ENCODE data around the gene BCL11A. TPM values are rescaled to one million over a fixed set of nuclear protein-coding genes. Genes with fewer than 3 reads are reported as not detected.

BCL11A gene
- total RNA-seq, 1 donor from 2014 or later = 27.1 TPM

DNA sequence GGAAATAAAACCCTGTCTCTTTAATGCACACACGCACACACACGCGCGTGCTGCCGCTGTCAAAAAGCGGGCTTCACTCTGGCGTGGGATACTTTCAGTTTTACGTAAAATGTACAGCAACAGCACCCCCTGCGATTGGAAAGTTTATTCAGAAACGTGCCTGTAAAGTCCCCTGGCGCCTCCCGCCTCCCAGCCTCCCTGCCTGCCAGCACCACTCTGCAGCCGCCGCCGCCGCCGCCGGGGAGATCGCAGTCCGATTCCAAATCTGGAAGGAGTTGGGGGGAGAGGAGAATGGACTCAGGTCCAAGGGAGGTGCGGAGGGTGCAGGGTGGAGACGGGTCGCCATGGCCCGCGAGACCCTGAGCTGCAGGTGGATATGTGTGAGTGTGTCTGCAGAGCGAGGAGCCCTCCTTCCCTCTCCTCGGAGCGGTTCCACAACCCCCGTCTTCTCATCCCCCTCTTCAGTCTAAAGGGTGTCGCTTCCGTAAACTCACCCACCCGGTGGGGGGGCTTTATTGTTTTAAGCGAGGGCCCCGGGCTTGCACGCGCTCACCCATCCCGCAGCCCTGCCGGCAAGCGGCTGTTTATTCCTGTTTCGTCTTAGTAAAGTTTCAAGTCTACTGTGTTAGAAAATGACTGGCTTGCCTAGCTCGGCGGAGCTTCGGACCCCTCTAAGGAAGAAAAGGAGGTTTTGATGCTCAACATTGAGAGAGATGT, 1.8 kb upstream of the BCL11A start:
- H3K27me3 ChIP-seq (ENCODE audit: low read depth) = peaks cover 95% of the 10 kb centered on the region
- intact Hi-C loops (cut with micrococcal nuclease) = no loop called here
- no peaks in the 10 kb centered on the region for H3K36me3 ChIP-seq
- DNase-seq = peak; percentile 28
- peaks cover 66% of the 10 kb centered on the region for H3K4me1 ChIP-seq
- no peaks in the 10 kb centered on the region for H3K9me3 ChIP-seq (replicated peaks)
- peak overlapping the region; percentile 87 for H3K27ac ChIP-seq (replicated peaks)
- TF ChIP-seq, protein P1, sequence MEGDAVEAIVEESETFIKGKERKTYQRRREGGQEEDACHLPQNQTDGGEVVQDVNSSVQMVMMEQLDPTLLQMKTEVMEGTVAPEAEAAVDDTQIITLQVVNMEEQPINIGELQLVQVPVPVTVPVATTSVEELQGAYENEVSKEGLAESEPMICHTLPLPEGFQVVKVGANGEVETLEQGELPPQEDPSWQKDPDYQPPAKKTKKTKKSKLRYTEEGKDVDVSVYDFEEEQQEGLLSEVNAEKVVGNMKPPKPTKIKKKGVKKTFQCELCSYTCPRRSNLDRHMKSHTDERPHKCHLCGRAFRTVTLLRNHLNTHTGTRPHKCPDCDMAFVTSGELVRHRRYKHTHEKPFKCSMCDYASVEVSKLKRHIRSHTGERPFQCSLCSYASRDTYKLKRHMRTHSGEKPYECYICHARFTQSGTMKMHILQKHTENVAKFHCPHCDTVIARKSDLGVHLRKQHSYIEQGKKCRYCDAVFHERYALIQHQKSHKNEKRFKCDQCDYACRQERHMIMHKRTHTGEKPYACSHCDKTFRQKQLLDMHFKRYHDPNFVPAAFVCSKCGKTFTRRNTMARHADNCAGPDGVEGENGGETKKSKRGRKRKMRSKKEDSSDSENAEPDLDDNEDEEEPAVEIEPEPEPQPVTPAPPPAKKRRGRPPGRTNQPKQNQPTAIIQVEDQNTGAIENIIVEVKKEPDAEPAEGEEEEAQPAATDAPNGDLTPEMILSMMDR (IDR thresholded peaks at IDR 0.05; ENCODE audit: borderline replicate concordance) = peak; percentile 25
- H3K4me3 ChIP-seq = peak overlapping the region; percentile 73

DNA sequence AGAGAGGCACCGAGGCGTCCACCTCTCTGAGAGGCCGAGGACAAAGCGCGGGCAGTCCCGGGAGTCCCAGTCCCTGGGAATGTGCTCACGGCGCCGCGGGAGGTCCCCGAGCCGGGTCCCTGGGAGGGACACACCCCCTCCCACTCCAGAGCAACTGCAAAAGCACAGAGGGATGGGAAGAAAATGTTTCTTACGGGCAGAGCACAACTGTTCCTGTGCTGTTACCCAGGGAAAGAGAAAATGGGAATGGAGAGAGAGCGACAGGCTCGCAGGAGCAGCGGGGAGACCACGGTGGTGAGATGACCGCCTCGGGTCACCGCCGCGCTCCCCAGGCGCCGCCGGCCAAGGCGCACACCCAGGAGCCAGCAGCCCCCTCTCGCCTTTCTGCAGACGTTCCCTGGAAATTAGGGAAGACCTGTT, 1.2 kb upstream of the BCL11A start:
- no peak for DNase-seq
- H3K36me3 ChIP-seq = no peaks in the 10 kb centered on the region
- peak overlapping the region; percentile 87 for H3K27ac ChIP-seq (replicated peaks)
- H3K4me1 ChIP-seq = peaks cover 72% of the 10 kb centered on the region
- peak overlapping the region; percentile 73 for H3K4me3 ChIP-seq
- H3K27me3 ChIP-seq (ENCODE audit: low read depth) = peaks cover 96% of the 10 kb centered on the region
- no peaks in the 10 kb centered on the region for H3K9me3 ChIP-seq (replicated peaks)
- intact Hi-C loops (cut with micrococcal nuclease) = loop anchor here (5.0 kb wide), 1 partner anchor 217 kb away; no protein-coding TSS in a partner anchor
- TF ChIP-seq, protein P1 (IDR thresholded peaks at IDR 0.05; ENCODE audit: borderline replicate concordance) = no peak

DNA sequence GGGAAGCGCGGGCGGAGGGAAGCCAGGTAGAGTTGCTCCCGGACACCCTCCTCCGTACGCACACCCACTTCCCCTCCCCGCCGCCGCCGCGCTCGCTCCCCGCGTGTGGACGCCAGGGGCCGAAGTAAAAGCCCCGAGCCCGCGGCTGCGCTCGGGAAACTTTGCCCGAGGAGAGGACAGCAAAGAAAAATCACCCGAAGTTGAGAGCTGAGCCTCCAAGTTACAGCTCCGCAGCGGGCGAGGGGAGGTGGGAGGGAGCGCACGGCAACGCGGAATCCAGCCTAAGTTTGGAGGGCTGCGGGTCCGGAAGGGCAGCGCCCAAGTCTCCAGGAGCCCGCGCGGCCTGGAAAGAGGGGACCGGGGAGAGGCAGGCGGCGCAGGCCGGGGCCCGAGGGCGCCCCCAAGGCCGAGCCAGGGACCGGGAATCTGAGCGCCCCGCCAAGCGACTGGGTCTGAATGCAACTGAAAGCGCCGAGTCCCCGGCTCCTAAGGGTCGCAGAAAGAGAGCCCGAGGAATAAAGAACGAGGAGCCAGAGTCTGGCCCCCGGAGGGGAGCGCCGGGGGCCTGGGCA, 706 bp upstream of the BCL11A start:
- Histone ChIP-seq H3K9me3 (replicated peaks) (no peaks in the 10 kb centered on the region), H3K4me3 (peak overlapping the region; percentile 73), H3K4me1 (peaks cover 76% of the 10 kb centered on the region), H3K27me3 (ENCODE audit: low read depth) (peaks cover 99% of the 10 kb centered on the region), H3K36me3 (no peaks in the 10 kb centered on the region), H3K27ac (replicated peaks) (peak overlapping the region; percentile 87)
- peak; percentile 33 for DNase-seq
- intact Hi-C loops (cut with micrococcal nuclease) = loop anchor here (5.0 kb wide), 1 partner anchor 217 kb away; no protein-coding TSS in a partner anchor
- TF ChIP-seq, protein P1 (IDR thresholded peaks at IDR 0.05; ENCODE audit: borderline replicate concordance) = no peak

DNA sequence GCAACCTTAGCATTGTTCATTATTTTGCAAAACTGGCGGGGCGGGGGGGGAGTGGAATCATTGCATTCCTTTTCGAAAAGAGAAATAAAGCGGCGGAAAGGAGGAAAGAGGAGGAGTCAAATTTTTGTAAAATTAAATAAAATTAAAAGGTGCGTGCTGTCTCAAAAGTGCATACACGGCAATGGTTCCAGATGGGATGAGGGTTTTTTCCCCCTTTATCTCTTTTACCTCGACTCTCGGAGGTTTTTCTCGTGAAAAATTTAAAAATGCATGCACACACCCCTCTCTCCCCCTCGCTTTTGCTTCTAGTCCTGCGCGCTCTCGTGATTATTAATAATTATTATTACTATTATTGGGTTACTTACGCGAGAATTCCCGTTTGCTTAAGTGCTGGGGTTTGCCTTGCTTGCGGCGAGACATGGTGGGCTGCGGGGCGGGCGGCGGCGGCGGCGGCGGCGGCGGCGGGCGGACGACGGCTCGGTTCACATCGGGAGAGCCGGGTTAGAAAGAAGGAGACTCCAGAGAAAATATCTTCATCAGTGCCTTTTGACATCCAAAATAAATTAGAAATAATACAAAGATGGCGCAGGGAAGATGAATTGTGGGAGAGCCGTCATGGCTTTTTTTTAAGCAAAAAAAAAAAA, 481 bp downstream of the BCL11A start:
- intact Hi-C loops (cut with micrococcal nuclease) = loop anchor here (5.0 kb wide), 1 partner anchor 216 kb away; no protein-coding TSS in a partner anchor
- peaks cover 80% of the 10 kb centered on the region for H3K4me1 ChIP-seq
- peak overlapping the region; percentile 87 for H3K27ac ChIP-seq (replicated peaks)
- H3K9me3 ChIP-seq (replicated peaks) = no peaks in the 10 kb centered on the region
- H3K27me3 ChIP-seq (ENCODE audit: low read depth) = peaks cover 99% of the 10 kb centered on the region
- DNase-seq = no peak
- peak overlapping the region; percentile 73 for H3K4me3 ChIP-seq
- TF ChIP-seq, protein P1 (IDR thresholded peaks at IDR 0.05; ENCODE audit: borderline replicate concordance) = no peak
- H3K36me3 ChIP-seq = no peaks in the 10 kb centered on the region

DNA sequence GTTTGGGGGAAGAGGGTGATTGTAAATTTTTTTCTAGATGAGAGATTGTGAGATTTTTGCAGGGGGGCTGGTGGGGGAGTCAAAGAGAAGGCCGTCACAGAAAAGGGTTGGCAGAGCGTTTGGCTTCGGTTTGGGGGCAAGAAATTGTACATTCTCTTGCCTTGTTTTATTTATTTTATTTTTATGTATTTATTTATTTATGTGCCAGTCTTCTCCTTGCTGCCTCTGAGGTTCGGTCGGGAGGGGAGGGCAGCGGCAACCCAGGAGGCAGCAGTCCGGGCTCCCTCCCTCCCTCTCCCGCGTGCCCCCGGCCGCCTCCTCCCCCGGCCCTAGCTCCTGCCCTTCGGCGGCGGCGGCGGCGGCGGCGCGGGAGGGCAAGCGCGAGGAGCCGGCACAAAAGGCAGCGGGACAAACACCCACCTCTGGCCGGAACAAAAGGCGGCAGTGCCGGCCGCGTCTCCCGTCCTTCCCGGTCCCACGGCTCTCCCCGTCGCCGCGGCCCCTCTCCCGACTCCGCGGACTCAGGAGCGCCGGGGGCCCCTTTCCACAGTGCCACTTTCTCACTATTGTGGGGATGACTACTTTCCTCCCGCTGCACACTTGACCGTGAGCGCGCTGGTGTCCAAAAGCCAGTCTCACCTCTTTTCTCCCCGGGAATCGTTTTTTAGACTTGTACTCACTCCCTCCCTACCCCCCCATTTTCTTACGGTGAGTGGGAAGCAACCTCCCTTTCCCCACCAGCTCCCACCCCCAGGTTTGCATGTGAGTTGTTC, 1.2 kb downstream of the BCL11A start:
- DNase-seq = no peak
- intact Hi-C loops (cut with micrococcal nuclease) = loop anchor here (5.0 kb wide), 1 partner anchor 215 kb away; no protein-coding TSS in a partner anchor
- H3K4me3 ChIP-seq = peak overlapping the region; percentile 73
- peaks cover 80% of the 10 kb centered on the region for H3K4me1 ChIP-seq
- no peaks in the 10 kb centered on the region for H3K9me3 ChIP-seq (replicated peaks)
- peak overlapping the region; percentile 87 for H3K27ac ChIP-seq (replicated peaks)
- no peaks in the 10 kb centered on the region for H3K36me3 ChIP-seq
- peaks cover 99% of the 10 kb centered on the region for H3K27me3 ChIP-seq (ENCODE audit: low read depth)
- TF ChIP-seq, protein P1 (IDR thresholded peaks at IDR 0.05; ENCODE audit: borderline replicate concordance) = no peak

All from left ventricle myocardium inferior (tissue), 1 donor.